SK-N-SH (cell line): Measurements from ENCODE around the gene ETV3. TPM values are rescaled to one million over a fixed set of nuclear protein-coding genes. Genes with fewer than 3 reads are reported as not detected.

Experiments
- CTCF ChIA-PET: fragments of 300-600, 350-600 bp; formaldehyde crosslinking; extraction: SDS; loops from one replicate; lab custom pipeline; 2021; lab: Yijun Ruan, JAX
- POLR2A ChIA-PET: fragments of 350-600 bp; sonication (Branson Sonifier 250); formaldehyde crosslinking; extraction: SDS; loops from one replicate; lab custom pipeline; 2020; ENCODE audit warnings: antibody characterized with exemption, inconsistent platforms; lab: Yijun Ruan, JAX
- DNase-seq: peaks from one replicate; pipeline ENCODE4 v3.0.0; 2012
- H2AFZ ChIP-seq: fragments of 200-600 bp; sonication (generic); 2 replicates; pipeline ENCODE4 v1.8.1; 2016; ENCODE audit warnings: antibody characterized with exemption, mild to moderate bottlenecking, low read depth
- H3F3A ChIP-seq: fragments of 200-600 bp; sonication (generic); replicated peaks from 2 replicates; pipeline ENCODE3; 2016; ENCODE audit warnings: antibody characterized with exemption, mild to moderate bottlenecking; ENCODE audit not compliant: insufficient read depth
- H3K27ac ChIP-seq, 2 experiments: fragments of 200-500 bp in 1 of 2; fragments of 200-600 bp in 1 of 2; sonication (Bioruptor generic) in 1 of 2; sonication (generic), shearing (Covaris generic) in 1 of 2; 2 replicates each; pipeline versions ENCODE4 v1.5.1 to v1.6.1; 2014 to 2016; ENCODE audit warnings: low read depth in 2 of 2, inconsistent platforms in 1 of 2, low read length in 1 of 2, mild to moderate bottlenecking in 1 of 2, mixed read lengths in 1 of 2
- H3K27me3 ChIP-seq: fragments of 200-600 bp; sonication (generic), shearing (Covaris generic); 2 replicates; pipeline ENCODE4 v1.6.1; 2016; ENCODE audit warnings: mixed run types; ENCODE audit not compliant: insufficient read depth
- H3K36me3 ChIP-seq, 2 experiments: fragments of 200-500 bp in 1 of 2; fragments of 200-600 bp in 1 of 2; sonication (Bioruptor generic) in 1 of 2; sonication (generic) in 1 of 2; replicated peaks in 1 of 2; 2 replicates each; pipeline versions ENCODE3 to v1.5.1; 2014 to 2016; ENCODE audit warnings: low read length in 1 of 2, mild to moderate bottlenecking in 1 of 2; ENCODE audit not compliant: insufficient read depth in 2 of 2, control insufficient read depth in 1 of 2
- H3K4me1 ChIP-seq, 2 experiments: fragments of 200-500 bp in 1 of 2; fragments of 200-600 bp in 1 of 2; sonication (Bioruptor generic) in 1 of 2; sonication (generic), shearing (Covaris generic) in 1 of 2; 2 replicates each; pipeline versions ENCODE4 v1.5.1 to v1.6.1; 2014 to 2016; ENCODE audit warnings: low read depth in 1 of 2, low read length in 1 of 2, mixed run types in 1 of 2; ENCODE audit not compliant: insufficient read depth in 2 of 2, control insufficient read depth in 1 of 2
- H3K4me2 ChIP-seq: fragments of 200-600 bp; sonication (generic), shearing (Covaris generic); 2 replicates; pipeline ENCODE4 v1.6.1; 2017; ENCODE audit warnings: mixed run types
- H3K4me3 ChIP-seq, 2 experiments: fragments of 200-500 bp in 1 of 2; fragments of 200-600 bp in 1 of 2; sonication (Bioruptor generic) in 1 of 2; sonication (generic), shearing (Covaris generic) in 1 of 2; 2 replicates each; pipeline versions ENCODE4 v1.5.1 to v1.8.1; 2014 to 2016; ENCODE audit warnings: low read depth in 2 of 2, inconsistent platforms in 1 of 2, low read length in 1 of 2, mild to moderate bottlenecking in 1 of 2, mixed read lengths in 1 of 2, moderate library complexity in 1 of 2
- H3K79me2 ChIP-seq: fragments of 200-600 bp; sonication (generic); 2 replicates; pipeline ENCODE4 v1.8.1; 2017; ENCODE audit warnings: mild to moderate bottlenecking; ENCODE audit not compliant: insufficient read depth
- H3K9ac ChIP-seq: fragments of 200-600 bp; sonication (generic); 2 replicates; pipeline ENCODE4 v1.6.1; 2017; ENCODE audit warnings: mixed run types
- H3K9me2 ChIP-seq: fragments of 200-600 bp; sonication (generic); 2 replicates; pipeline ENCODE4 v1.6.1; 2017; ENCODE audit warnings: mixed run types
- H3K9me3 ChIP-seq: fragments of 200-600 bp; sonication (generic); 2 replicates; pipeline ENCODE4 v1.6.1; 2017; ENCODE audit warnings: mixed run types, mild to moderate bottlenecking, moderate library complexity
- H4K20me1 ChIP-seq: fragments of 200-600 bp; sonication (generic); 2 replicates; pipeline ENCODE4 v1.6.1; 2017; ENCODE audit warnings: mild to moderate bottlenecking, mixed run types; ENCODE audit not compliant: insufficient read depth
- EZH2phosphoT487 ChIP-seq: fragments of 200-600 bp; sonication (generic); IDR thresholded peaks from 2 replicates; pipeline ENCODE4 v1.6.1; 2017; ENCODE audit warnings: low read depth, mixed run types, mild to moderate bottlenecking, antibody characterized with exemption, moderate library complexity, borderline replicate concordance
- FOXJ3 ChIP-seq: sonication (generic); formaldehyde crosslinking; IDR thresholded peaks from 2 replicates; pipeline ENCODE4 v1.5.1; 2020; ENCODE audit warnings: mild to moderate bottlenecking, missing genetic modification reagents
- FOXM1 ChIP-seq: IDR thresholded peaks from 2 replicates; pipeline ENCODE4 v1.4.0; 2012; ENCODE audit warnings: low read depth, mild to moderate bottlenecking
- GABPA ChIP-seq: IDR thresholded peaks from 2 replicates; pipeline ENCODE4 v1.4.0; 2012; ENCODE audit warnings: low read depth, mild to moderate bottlenecking
- GATA2 ChIP-seq: sonication (generic); formaldehyde crosslinking; IDR thresholded peaks from 2 replicates; pipeline ENCODE4 v1.5.0; 2020; ENCODE audit warnings: mild to moderate bottlenecking, missing genetic modification reagents
- JUND ChIP-seq: IDR thresholded peaks from 2 replicates; pipeline ENCODE4 v1.4.0; 2012
- MXI1 ChIP-seq: IDR thresholded peaks from 2 replicates; pipeline ENCODE4 v1.6.1; 2012; ENCODE audit warnings: mild to moderate bottlenecking, low read depth, low read length, improper control_type of control experiment
- POLR2AphosphoS5 ChIP-seq: IDR thresholded peaks from 2 replicates; pipeline ENCODE4 v1.6.1; 2012; ENCODE audit warnings: low read depth, low read length
- RFX5 ChIP-seq: IDR thresholded peaks from 2 replicates; pipeline ENCODE4 v1.6.1; 2012; ENCODE audit warnings: mild to moderate bottlenecking, improper control_type of control experiment, low read length
- RXRA ChIP-seq: IDR thresholded peaks from 2 replicates; pipeline ENCODE4 v1.4.0; 2012; ENCODE audit warnings: low read depth, mild to moderate bottlenecking, borderline replicate concordance
- SMC3 ChIP-seq: IDR thresholded peaks from 2 replicates; pipeline ENCODE4 v1.6.1; 2012; ENCODE audit warnings: low read depth, low read length, improper control_type of control experiment
- TAF1 ChIP-seq: IDR thresholded peaks from 2 replicates; pipeline ENCODE4 v1.6.1; 2012; ENCODE audit warnings: low read depth, mild to moderate bottlenecking, low read length, moderate library complexity, borderline replicate concordance
- YY1 ChIP-seq: IDR thresholded peaks from 2 replicates; pipeline ENCODE4 v1.4.0; 2012; ENCODE audit warnings: low read depth, mild to moderate bottlenecking
- WGBS: methylation state at CpG from one replicate; pipeline ENCODE4 v1.1.6; 2017; ENCODE audit warnings: low lambda C conversion rate; 5-methylcytosine and 5-hydroxymethylcytosine counted together
- polyA plus RNA-seq, 3 experiments: library from polyadenylated mRNA; depleted of rRNA; stranded (reverse); fragments of >200 nt; gene quantifications; 2 replicates each; pipeline ENCODE4 v1.2.3, GENCODE V29; 2012
- TF ChIP-seq, protein P1 (sequence below): fragments of 150-350 bp; IDR thresholded peaks from 2 replicates; pipeline ENCODE4 v1.6.1; 2016; ENCODE audit warnings: mild to moderate bottlenecking, low read depth, low read length
- TF ChIP-seq, protein P2 (sequence below): IDR thresholded peaks from 2 replicates; pipeline ENCODE4 v1.4.0; 2012; ENCODE audit warnings: low read depth, borderline replicate concordance
- TF ChIP-seq, protein P3 (sequence below): IDR thresholded peaks from 2 replicates; pipeline ENCODE4; 2012
- TF ChIP-seq, protein P4 (sequence below): IDR thresholded peaks from 2 replicates; pipeline ENCODE4 v1.6.1; 2012; ENCODE audit warnings: mild to moderate bottlenecking, low read depth, low read length, moderate library complexity
- TF ChIP-seq, protein P5 (sequence below): IDR thresholded peaks from 2 replicates; pipeline ENCODE4 v1.4.0; 2012; ENCODE audit warnings: low read depth, borderline replicate concordance

Gene ETV3
- polyA plus RNA-seq, 1 of the 3 experiments (the other 2 are of a cell fraction): 5.4 TPM

DNA sequence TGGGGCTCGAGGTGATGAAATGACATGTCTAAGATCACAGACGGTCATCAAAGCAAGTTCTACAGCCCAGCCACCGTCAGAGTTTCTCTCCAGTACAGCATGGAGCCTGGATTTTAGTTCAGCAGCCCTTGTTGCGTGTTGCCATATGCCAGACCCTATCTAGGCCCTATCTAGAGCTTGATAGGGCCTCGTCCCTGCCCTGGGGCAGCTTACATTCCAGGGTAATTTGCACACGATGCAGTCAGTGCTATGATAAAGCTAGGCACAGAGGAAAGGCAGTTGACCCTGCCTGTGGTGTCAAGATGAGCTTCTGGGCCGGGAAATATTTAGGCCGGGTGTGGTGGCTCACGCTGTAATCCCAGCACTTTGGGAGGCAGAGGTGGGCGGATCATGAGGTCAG is 57.5 kb downstream of the ETV3 start:
- 53% methylated on average over 9 of the region's 10 CpGs for WGBS
- Histone ChIP-seq H2AFZ (no peak overlapping the region), H3K4me3 (no peak overlapping the region), H3K9ac (no peak overlapping the region), H4K20me1 (no peaks in the 10 kb centered on the region), H3K9me2 (no peaks in the 10 kb centered on the region), H3K79me2 (no peaks in the 10 kb centered on the region), H3K27ac (no peak overlapping the region), H3F3A (no peaks in the 10 kb centered on the region), H3K9me3 (no peaks in the 10 kb centered on the region), H3K36me3 (no peaks in the 10 kb centered on the region), H3K27me3 (no peaks in the 10 kb centered on the region; the same call in 1 of the 2 replicates), H3K4me2 (no peak overlapping the region), H3K4me1 (no peaks in the 10 kb centered on the region)
- no peak for TF ChIP-seq JUND
- TF ChIP-seq GATA2 (CRISPR knock-in tag): no peak
- no peak for TF ChIP-seq MXI1
- no peak for TF ChIP-seq TAF1
- TF ChIP-seq, protein P1, sequence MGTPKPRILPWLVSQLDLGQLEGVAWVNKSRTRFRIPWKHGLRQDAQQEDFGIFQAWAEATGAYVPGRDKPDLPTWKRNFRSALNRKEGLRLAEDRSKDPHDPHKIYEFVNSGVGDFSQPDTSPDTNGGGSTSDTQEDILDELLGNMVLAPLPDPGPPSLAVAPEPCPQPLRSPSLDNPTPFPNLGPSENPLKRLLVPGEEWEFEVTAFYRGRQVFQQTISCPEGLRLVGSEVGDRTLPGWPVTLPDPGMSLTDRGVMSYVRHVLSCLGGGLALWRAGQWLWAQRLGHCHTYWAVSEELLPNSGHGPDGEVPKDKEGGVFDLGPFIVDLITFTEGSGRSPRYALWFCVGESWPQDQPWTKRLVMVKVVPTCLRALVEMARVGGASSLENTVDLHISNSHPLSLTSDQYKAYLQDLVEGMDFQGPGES: no peak
- TF ChIP-seq POLR2AphosphoS5: no peak
- TF ChIP-seq YY1: no peak
- DNase-seq: no peak
- CTCF ChIA-PET: interaction anchor here (3.5 to 13.6 kb wide), 2 partner anchors 9 to 74 kb away, joined by 32 to 586 read pairs; no protein-coding TSS in a partner anchor
- POLR2A ChIA-PET: interaction anchor here (1.0 kb wide), 1 partner anchor 35 kb away, joined by 3 read pairs; no protein-coding TSS in a partner anchor

DNA sequence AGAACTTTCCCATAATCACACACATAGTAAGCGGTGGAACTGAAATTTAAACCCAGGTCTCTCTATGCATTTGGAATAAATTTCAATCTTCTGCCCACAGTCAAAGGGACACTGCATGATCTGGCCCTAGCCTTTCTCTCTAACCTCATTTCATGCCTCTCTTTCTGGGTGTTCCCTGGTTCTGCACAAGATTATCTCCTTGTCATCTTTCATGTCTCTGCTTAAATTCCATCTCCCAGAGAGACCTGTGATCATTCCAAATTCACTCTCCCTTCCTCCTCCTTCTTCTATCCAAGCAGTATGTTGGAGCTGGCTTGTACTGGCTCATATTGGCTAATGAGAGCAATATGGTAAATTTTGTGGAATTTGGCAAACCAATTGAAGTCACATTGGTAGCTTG is 60.8 kb downstream of the ETV3 start:
- no peak for DNase-seq
- POLR2A ChIA-PET: no interaction called here
- no peak overlapping the region for H3K9ac ChIP-seq
- 91% methylated on average over 1 of the region's 1 CpG for WGBS
- TF ChIP-seq SMC3 (no peak), MXI1 (no peak), FOXM1 (no peak), GATA2 (CRISPR knock-in tag) (no peak), RXRA (no peak), GABPA (no peak), EZH2phosphoT487 (no peak), RFX5 (no peak), FOXJ3 (CRISPR knock-in tag) (no peak)
- TF ChIP-seq, protein P2, sequence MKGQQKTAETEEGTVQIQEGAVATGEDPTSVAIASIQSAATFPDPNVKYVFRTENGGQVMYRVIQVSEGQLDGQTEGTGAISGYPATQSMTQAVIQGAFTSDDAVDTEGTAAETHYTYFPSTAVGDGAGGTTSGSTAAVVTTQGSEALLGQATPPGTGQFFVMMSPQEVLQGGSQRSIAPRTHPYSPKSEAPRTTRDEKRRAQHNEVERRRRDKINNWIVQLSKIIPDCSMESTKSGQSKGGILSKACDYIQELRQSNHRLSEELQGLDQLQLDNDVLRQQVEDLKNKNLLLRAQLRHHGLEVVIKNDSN: no peak
- TF ChIP-seq, protein P3, sequence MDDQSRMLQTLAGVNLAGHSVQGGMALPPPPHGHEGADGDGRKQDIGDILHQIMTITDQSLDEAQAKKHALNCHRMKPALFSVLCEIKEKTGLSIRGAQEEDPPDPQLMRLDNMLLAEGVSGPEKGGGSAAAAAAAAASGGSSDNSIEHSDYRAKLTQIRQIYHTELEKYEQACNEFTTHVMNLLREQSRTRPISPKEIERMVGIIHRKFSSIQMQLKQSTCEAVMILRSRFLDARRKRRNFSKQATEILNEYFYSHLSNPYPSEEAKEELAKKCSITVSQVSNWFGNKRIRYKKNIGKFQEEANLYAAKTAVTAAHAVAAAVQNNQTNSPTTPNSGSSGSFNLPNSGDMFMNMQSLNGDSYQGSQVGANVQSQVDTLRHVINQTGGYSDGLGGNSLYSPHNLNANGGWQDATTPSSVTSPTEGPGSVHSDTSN: no peak
- TF ChIP-seq, protein P4, sequence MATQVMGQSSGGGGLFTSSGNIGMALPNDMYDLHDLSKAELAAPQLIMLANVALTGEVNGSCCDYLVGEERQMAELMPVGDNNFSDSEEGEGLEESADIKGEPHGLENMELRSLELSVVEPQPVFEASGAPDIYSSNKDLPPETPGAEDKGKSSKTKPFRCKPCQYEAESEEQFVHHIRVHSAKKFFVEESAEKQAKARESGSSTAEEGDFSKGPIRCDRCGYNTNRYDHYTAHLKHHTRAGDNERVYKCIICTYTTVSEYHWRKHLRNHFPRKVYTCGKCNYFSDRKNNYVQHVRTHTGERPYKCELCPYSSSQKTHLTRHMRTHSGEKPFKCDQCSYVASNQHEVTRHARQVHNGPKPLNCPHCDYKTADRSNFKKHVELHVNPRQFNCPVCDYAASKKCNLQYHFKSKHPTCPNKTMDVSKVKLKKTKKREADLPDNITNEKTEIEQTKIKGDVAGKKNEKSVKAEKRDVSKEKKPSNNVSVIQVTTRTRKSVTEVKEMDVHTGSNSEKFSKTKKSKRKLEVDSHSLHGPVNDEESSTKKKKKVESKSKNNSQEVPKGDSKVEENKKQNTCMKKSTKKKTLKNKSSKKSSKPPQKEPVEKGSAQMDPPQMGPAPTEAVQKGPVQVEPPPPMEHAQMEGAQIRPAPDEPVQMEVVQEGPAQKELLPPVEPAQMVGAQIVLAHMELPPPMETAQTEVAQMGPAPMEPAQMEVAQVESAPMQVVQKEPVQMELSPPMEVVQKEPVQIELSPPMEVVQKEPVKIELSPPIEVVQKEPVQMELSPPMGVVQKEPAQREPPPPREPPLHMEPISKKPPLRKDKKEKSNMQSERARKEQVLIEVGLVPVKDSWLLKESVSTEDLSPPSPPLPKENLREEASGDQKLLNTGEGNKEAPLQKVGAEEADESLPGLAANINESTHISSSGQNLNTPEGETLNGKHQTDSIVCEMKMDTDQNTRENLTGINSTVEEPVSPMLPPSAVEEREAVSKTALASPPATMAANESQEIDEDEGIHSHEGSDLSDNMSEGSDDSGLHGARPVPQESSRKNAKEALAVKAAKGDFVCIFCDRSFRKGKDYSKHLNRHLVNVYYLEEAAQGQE: no peak
- TF ChIP-seq, protein P1: no peak
- TF ChIP-seq, protein P5, sequence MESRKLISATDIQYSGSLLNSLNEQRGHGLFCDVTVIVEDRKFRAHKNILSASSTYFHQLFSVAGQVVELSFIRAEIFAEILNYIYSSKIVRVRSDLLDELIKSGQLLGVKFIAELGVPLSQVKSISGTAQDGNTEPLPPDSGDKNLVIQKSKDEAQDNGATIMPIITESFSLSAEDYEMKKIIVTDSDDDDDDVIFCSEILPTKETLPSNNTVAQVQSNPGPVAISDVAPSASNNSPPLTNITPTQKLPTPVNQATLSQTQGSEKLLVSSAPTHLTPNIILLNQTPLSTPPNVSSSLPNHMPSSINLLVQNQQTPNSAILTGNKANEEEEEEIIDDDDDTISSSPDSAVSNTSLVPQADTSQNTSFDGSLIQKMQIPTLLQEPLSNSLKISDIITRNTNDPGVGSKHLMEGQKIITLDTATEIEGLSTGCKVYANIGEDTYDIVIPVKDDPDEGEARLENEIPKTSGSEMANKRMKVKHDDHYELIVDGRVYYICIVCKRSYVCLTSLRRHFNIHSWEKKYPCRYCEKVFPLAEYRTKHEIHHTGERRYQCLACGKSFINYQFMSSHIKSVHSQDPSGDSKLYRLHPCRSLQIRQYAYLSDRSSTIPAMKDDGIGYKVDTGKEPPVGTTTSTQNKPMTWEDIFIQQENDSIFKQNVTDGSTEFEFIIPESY: no peak
- H3F3A ChIP-seq: no peaks in the 10 kb centered on the region
- no peaks in the 10 kb centered on the region for H3K79me2 ChIP-seq
- no peak overlapping the region for H3K4me3 ChIP-seq
- no peaks in the 10 kb centered on the region for H4K20me1 ChIP-seq
- H3K4me1 ChIP-seq: peaks cover 0 to 8% of the 10 kb centered on the region in 2 experiments; a peak in 1 of 4 replicates
- H3K36me3 ChIP-seq: no peaks in the 10 kb centered on the region
- H3K4me2 ChIP-seq: no peak overlapping the region
- no peaks in the 10 kb centered on the region for H3K9me2 ChIP-seq
- H3K27ac ChIP-seq: no peak overlapping the region
- CTCF ChIA-PET: interaction anchor here (0.6 to 2.2 kb wide), 3 partner anchors 8 to 166 kb away, joined by 3 to 10 read pairs (median 5); no protein-coding TSS in a partner anchor
- H3K27me3 ChIP-seq: no peaks in the 10 kb centered on the region; the same call in 1 of the 2 replicates
- no peak overlapping the region for H2AFZ ChIP-seq
- H3K9me3 ChIP-seq: no peaks in the 10 kb centered on the region
